T47D (cell line): ENCODE measurements around the gene ATG10.
"Not testable (repeated sequence)": the region's sequence is repeated elsewhere in the genome, so short reads cannot be mapped to it uniquely, and the experiment has no call there.

Source experiments
- DNase-seq, 2 experiments: peaks; one replicate each; pipeline versions ENCODE4 v3.0.0 to v3.0.0-alpha.2; 2011 to 2012; ENCODE audit warnings: low read depth in 1 of 2, low spot score in 1 of 2
- JUND ChIP-seq: IDR thresholded peaks from 2 replicates; pipeline ENCODE4 v1.6.1; 2012; ENCODE audit warnings: low read depth
- in situ Hi-C: cut with HindIII; loops from 2 replicates; pipeline ENCODE4 v1.10.0; 2016; ENCODE audit warnings: low sequenced_read_pairs, low pct_unique_long_range_greater_than_20kb

The ATG10 gene

DNA sequence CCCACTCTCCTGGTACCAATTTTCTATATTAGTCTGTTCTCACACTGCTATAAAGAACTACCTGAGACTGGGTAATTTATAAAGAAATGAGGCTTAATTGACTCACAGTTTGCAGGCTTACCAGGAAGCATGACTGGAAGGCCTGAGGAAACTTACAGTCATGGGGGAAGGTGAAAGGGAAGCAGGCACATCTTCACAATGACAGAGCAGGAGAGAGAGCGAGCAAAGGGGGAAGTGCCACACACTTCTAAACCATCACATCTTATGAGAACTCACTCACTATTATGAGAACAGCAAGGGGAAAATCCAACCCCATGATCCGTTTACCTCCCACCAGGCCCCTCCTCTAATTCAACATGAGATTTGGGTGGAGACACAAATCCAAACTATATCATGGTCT, 72.2 kb downstream of the ATG10 start:
- TF ChIP-seq JUND: no peak
- in situ Hi-C loops: no loop called here
- no peak for DNase-seq

DNA sequence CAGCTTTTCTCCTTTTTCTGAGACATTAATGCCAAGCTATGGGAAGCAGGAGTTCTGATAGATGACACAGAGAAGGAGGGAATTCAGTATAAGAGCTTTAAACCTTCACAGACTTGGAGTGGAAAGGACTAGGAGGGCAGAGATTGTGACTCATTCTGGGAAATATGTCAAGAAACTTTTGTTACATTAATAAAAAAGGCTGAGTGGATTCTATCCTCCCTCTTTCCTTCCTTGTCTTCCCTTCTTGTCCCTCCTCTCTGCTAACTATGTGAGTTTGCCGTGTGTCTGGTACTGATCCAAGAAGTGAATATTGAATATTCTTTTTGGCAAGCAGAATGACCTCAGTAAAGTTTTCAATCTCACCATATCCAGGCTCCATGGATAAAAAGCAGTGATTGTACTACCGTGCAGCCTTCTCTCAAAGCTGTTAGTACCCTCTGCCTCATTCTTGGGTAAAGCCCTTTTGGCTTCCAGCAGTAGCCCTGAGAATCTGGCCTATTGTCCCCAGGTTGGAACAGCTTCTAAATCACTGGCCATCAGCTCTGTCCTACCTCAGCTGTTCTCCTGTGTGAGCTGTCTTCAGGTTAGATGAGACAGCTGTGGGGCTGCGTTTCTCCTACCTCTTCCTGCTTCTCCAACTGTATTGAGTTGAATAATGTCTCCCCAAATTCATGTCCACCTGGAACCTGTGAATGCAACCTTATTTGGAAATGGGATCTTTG, 73.9 kb downstream of the ATG10 start:
- no peak for TF ChIP-seq JUND
- in situ Hi-C loops: no loop called here
- no peak for DNase-seq

DNA sequence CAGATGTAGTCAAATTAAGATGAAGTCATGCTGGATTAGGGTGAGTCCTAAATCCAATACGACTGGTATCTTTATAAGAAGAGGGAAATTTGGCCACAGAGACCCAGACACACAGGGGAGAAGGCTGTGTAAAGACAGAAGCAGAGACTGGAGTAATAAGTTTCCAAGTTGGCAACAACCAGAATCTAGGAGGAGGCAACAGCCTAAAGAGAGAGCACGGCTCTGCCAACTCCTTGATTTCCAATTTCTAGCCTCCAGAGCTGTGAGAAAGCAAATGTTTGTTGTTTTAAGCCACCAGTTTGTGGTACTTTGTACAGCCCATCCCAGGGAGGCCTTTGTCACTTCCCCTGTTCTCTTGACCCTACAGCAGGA, 74.4 kb downstream of the ATG10 start:
- TF ChIP-seq JUND: no peak
- in situ Hi-C loops: no loop called here
- no peak for DNase-seq

DNA sequence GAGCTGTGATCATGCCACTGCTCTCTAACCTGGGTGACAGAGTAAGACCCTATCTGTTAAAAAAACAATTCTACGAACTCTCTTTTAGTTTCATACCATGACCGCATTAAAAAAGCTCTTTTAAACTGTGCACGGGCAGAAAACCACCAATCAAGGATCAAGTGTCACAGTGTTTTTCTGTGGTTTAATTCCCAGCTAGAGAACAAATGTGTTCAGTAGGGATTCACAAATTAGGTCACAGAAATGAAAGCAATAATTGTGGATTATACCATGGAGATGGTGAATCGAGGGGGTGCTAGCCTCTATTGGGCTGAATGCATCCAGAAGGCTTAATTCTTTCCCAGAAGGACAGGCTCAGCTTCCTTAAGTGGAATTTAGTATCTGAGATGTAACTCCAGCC, 79.1 kb downstream of the ATG10 start:
- no peak for DNase-seq
- in situ Hi-C loops: no loop called here

DNA sequence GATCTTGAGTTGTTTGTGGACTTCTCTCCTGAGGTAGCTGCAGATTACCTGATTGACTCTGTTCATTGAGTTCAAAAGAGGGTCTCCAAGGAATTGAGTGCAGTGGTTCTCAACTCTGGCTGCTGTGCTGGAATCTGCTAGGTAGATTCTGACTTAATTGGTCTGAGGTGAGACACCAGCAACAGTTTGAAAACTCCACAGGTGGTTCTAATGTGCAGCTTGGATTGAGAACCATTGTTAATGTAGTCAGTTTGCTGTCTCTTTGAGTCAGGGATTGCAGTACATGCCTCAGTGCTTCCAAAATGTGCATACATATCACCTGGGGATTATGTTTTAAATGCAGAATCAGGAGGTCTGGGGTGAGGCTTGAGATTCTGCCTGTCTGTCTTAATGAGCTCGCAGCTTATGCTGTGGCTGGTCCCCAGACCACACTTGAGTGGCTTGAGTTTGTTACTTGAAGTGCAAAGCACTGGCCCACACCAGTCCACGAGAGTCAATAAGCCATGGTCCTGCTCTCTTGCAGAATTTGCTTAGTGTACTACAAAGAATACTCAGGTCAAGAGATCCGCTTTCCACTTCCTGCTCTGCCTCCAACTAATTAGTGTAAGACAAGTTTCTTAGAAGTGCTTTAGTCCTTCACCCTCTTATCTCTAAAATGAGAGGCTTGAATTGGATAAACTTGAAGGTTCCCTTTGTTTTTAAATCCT, 82.3 kb downstream of the ATG10 start:
- no peak for TF ChIP-seq JUND
- no peak for DNase-seq
- in situ Hi-C loops: no loop called here

More for the DNA sequence above, 79.1 kb downstream of the ATG10 start:
- TF ChIP-seq JUND: no peak

DNA sequence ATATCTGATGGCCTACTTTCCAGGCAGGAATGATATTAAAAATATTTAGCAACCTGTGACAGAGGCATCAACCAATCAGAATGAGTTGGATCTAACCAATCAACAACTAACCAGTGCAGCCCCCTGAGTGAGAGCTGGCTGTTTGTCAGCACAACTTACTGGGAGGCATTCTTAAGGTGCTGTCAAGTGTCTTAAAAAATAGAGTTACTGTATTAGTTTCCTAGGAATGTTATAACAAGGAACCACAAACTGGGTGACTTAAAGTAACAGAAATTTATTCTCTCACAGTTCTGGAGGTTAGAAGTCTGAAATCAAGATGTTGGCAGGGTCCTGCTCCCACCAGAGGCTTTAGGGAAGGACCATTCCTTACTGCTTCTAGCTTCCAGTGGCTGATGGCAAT, 85.2 kb downstream of the ATG10 start:
- no peak for DNase-seq
- TF ChIP-seq JUND: no peak
- in situ Hi-C loops: no loop called here

DNA sequence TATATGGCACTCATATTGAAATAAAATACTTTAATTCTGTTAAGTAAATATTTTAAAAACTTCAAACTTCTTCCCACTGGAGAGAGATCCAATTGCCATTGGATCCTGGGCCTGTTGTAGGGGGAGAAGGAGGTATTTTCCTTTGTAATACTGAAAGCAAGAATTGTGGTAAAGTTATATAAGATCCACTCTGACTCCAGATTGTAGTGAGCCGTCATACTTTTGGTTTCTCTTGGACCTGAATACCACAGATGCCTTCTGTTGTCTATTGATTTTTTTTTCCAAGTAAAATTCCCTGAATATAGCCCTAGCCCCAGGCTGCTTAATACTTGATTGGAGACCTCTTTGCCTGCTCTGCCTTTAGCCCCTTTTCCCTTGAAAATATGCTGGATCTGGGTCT, 86.9 kb downstream of the ATG10 start:
- no peak for DNase-seq
- in situ Hi-C loops: no loop called here
- TF ChIP-seq JUND: no peak

DNA sequence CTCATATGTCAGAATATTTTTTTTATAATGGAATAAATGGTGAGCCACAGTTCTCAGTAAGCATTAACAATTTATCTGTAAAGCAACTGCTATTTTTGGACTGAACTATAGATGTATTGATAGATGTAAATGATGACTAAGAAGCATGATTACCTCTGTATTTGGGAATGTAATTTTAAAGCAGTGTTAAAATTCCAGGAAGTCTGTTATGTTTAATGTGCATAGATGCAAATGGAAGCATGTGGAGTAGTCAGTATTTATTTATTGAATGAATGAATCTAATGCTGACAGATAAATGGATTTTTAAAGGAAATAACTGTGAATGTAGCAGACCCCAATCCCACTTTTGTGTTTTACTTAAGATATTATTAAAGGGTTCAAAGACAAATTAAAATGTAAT, 95.0 kb downstream of the ATG10 start:
- no peak for TF ChIP-seq JUND
- DNase-seq: no peak
- in situ Hi-C loops: no loop called here

DNA sequence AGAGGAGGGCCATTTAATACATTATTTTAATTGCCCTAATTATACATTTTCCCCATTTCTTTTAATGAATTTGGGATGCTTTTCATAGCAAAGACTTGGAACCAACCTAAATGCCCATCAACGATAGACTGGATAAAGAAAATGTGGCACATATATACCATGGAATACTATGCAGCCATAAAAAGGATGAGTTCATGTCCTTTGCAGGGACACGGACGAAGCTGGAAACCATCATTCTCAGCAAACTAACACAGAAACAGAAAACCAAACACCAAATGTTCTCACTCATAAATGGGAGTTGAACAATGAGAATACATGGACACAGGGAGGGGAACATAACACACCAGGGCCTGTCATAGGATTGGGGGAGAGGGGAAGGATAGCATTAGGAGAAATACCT, 96.2 kb downstream of the ATG10 start:
- DNase-seq, in situ Hi-C loops: not testable (repeated sequence)

DNA sequence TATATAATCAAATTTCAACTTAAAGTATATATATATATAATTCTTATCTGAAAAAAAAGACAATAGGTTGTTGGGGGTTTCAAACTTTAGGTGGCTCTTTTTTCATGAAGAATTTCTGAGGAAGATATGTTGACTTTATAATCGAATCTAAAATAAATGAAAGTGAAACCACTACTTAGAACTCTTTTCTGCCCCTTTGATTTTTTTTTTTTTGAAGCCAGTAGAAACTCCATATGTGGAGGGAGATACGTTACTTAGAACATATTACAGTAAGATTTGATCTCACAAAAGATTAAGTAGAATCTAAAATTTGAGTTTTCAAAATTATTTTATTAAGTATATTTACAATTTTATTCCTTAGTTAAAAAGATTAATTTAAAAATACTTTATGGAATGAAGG, 96.9 kb downstream of the ATG10 start:
- no peak for TF ChIP-seq JUND
- in situ Hi-C loops: no loop called here
- no peak for DNase-seq

DNA sequence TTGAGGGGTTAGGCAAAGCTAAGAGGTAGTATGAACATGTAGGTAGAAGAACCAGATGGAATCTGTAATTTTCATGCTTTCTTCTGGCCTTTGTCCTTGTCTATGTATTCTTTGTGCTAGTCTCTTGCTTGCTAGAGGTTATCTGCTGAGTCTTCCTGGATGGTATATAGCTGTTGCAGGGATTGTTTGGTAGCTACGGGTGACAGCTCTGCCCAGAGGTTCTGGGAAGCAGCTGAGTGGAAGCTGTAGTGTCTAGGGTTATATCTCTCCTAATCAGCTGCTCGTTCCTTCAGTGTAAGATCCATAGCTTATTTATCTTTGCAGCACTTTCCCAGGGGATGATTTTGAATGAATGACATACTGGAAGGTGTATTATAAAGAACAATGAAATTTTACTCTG, 100.3 kb downstream of the ATG10 start:
- DNase-seq: no peak
- in situ Hi-C loops: no loop called here
- no peak for TF ChIP-seq JUND

DNA sequence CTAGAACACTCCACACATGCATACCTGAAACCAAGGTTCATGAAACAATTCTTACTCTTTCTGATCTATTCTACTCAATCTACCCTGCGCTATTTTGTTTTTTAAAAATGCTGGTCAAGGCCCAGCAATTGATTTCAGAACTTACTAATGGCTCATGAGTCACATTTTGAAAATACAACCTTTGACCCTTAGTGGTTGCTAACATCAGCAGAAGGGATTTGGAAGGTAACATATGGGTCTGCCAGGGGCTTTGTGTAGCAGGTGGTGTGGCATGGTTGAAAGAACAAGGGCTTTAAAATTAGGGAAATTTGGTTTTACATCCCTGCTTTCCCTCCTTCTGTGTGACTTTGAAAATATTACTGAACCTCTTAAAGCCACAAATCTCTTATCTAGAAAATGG, 101.4 kb downstream of the ATG10 start:
- in situ Hi-C loops: no loop called here
- no peak for DNase-seq
- no peak for TF ChIP-seq JUND

DNA sequence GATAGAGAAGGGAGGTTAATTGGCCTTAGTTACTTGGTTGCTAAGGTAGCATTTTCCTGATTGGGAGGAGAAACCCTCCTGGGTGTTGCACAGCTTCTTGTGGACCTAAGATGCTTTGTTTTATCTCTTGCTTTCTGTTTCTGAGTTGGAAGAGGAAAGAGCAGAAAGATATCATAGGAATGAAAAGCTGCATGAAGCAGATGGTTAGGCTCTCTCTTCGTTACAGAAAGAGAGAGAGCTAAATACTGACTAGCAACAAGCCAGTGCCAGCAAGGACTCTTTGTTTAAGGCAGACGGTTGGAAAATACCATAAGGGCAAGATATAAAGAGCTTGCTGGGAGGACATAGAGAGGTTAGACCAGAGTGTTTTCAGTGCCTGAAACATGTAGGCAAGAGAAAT, 103.1 kb downstream of the ATG10 start:
- in situ Hi-C loops: no loop called here
- no peak for DNase-seq
- TF ChIP-seq JUND: no peak

DNA sequence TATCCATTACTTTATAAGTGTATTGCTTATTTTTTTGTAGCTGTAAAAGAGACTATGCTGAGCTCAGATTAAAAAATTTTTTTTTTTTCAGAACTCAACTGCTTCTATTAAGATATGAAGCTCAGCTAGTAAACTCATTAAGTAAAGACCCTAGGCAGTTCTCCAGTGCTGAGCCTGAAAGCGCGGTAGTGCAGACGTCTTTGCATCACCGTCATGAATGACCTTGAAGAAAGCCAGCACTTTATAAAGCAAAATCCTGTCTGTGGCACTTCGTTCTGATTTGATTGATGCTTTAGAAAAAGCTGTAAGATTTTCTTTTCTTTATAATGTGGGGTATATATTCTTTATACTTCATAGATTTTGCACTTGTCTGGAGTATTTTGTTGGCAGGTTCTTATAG, 105.7 kb downstream of the ATG10 start:
- in situ Hi-C loops: no loop called here
- TF ChIP-seq JUND: no peak
- DNase-seq: no peak
